ENCODE results near the gene ZBTB24.

The ZBTB24 gene

DNA sequence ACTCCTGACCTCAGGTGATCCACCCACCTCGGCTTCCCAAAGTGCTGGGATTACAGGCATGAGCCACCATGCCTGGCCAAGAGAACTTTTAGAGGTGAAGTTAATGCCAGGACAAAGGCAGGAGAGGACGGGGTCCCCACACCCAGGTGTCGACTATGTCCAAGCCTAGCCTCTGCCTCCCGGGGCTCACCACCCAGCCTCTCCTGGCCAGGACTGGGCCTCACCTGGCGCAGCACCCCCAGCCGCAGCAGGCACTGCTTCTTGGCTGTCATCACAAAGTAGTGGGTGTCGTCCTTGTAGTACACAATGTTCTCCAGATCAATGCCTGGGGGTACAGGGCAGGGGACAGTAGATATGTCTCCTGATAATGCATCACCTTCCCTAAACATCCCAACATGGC lies 31.6 kb downstream of the ZBTB24 start:
- no peak for DNase-seq (ENCODE audit: low read depth in 2 of 2)

DNA sequence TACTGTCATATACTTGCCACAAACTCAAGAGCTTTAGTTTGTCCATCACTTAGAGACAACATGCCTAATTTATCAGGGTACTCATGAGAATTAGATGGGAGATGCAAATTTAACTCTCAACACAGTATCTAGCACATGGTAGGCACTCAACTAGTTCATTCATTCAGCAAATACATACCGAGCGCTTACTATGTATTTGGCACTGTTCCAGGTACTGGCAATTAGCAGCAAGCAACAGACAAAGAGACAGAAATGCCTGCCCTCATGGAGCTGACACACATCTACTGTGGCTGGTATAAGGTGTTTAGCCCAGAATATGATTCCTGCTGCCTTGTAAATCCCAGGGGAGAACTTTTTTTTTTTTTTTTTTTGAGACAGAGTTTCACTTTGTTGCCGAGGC lies 32.2 kb downstream of the ZBTB24 start:
- DNase-seq (ENCODE audit: low read depth in 2 of 2) = no peak

DNA sequence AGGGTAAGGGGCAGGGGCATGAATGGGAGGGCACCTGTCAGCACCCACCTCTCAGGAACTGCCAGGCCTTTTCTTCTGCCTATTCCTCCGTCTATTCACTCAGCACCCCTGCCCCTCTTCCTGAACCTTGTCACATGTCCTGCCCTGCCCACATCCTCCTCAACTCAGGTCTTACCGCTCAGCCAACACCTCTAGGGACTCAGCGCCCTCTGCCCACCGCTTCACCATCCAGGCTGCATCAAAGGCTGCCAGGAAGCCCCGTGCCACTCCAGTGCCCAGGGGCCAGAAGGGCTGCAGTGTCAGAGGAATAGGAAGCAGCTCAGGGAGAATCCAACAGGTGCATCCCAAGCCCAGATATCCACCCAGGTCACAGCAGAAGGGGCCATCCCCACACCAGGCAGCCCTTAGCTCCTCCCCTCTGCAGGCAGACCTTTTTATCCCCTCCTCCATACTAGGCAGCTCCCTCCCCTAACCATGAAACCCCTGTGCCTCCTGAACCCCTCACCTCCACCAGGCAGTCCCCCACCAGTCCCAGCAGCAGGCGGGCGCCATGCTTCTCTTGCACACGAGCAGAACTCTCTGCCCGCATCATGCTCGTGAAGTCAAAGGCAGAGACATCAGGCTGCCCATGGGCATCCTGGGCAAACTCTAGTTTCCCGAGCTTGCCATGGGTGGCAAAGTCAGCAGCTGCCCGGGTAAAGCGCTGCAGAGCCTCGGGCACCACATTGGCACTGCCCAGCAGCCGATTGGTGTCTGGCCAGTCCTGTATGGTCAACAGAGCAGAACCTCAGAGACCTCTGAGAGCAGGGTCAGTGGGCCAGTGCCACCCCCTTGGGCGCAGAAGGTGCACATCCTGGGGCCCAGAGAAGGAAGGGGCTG lies 33.0 kb downstream of the ZBTB24 start:
- no peak for DNase-seq (ENCODE audit: low read depth in 2 of 2)

DNA sequence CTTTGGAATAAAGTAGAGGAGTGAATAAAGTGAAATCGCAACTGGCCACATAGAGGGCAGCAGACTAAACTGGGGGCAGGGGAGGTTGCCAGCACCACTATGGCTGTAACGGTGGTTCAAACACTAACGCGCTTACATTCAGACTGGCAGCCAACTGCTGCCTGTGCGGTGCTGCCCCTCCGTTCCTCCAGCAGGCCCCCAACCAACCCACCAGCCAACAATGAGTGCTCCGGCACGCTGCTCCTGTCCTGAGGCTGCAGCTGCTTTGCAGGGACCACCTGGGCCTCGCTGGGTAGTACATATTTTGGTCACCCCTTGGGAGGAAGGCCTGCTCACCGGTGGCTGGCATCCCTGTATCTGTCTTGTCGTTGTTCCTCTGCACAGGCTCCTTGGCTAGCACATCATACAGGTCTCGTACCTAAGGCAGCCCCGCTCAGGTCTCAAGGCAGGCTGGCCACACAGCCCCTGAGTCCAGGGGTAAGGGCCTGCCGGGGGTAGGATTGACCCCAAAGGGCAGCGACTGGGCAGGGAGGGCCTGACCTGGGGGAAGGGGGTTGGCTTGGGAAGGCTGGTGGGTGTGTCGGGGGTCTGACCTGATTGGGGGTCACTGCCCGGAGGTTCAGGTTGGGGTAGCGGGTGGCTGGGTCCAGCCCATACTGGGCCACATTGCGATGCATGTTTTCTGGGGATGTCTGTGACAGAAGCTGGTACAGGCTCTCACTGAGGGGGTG lies 33.8 kb downstream of the ZBTB24 start:
- DNase-seq (ENCODE audit: low read depth in 2 of 2) = no peak

DNA sequence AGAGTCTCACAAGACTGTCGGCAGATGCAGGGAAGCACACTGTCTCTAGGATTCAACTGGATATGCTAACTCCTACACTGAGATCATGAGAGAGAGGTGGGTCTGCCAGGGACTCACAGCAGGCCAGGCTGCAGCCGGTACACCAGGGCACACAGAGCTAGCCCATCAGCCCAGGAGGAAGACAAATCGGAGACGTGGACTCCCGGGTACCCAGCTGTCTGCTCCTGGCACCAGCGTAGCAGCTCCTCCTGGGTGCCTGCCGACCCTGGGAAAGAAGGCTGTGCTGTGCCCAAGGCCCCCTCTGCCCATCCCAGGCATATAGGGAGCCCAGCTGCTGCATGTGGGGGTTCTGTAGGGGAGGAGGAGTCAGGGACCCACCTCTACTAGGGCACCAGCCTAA lies 34.4 kb downstream of the ZBTB24 start:
- DNase-seq (ENCODE audit: low read depth in 2 of 2) = no peak

DNA sequence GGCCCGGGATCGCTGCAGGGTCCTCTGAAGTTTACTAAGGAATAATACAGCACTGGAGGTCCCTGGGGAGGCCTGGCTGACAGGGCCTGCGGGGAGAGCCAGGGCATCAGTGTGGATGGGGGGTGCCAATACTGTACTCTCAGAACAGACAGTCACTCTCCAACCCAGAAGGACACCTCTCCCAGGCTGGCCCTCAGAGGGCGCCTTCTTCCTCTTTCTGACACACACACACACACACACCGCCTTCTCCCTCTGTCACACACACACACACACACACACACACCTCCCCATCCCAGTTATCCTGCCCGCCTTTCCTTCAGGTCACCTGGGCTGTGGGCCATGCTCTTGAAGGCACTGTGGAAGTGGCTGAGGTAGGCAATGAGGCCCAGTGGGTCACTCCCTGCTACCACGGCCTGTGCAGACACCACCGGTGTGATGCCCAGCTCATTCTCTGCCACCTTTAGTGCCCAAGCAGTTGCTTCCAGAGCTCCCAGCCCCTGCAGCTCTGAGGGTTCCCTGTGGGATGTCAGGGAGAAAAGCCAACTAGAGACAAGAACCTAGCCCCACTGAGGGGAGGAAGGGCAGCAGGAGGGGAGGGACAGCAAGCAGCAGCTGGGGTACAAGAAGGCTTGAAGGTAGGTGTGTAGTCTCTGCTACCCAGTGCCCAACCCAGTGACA lies 35.0 kb downstream of the ZBTB24 start:
- no peak for DNase-seq (ENCODE audit: low read depth in 2 of 2)

DNA sequence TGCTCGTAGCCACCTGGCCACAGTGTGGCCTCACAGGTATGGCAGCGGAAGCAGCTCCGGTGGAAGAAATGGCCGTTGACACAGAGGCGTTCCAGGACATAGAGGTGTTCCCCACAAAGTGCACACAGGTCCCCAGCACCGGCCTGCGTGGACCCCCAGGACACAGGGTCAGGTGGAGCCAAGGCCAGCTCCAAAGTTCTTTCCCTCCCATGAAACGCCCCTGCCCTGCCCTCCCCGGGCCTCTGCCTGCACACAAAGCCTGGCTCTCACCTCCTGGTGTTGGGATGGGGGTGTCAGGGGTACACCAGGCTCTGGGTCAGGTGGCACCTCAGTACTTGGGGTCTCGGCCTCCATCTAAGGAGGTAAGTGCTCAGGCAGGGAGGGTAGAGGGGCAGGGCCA lies 35.9 kb downstream of the ZBTB24 start:
- no peak for DNase-seq (ENCODE audit: low read depth in 2 of 2)

DNA sequence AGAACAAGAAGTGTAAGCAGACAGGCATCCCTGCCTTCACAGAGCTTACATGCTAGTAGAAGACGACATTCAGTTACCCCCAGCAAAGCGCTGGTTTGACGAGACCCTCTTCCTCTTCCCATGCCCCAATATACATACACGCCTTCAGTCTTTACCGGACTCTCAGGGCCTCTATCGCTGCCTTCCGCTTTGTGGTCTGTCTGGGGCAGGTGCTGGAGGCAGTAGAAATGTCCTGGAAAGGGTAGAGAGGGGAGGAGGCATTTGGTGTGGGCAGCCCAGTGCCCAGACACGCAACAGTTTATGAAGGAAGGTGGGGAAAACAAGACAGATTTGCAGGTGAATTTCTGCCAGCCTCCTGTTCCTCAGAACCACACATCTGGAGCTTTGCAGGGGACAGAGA lies 36.5 kb downstream of the ZBTB24 start:
- no peak for DNase-seq (ENCODE audit: low read depth in 2 of 2)

DNA sequence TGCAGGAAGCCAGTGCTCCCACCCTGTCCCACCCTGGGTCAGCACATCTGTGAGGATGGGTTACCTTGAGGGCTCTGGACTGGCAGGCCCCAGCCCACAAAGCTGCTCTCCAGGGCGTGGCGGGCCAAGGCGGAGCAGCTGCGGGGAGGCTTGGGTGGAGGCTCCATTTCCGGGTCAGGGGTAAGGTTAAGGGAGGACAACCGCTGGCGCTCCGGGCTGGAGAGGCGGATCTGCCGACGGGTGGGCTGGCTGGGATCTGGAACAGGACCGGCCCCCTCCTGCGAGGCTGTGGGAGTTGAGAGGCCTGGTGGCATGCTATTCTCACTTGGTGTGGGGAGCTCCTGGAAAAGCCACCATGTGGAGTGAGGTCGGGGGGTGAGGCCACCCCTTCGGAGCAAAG lies 36.9 kb downstream of the ZBTB24 start:
- DNase-seq (ENCODE audit: low read depth in 2 of 2) = no peak

DNA sequence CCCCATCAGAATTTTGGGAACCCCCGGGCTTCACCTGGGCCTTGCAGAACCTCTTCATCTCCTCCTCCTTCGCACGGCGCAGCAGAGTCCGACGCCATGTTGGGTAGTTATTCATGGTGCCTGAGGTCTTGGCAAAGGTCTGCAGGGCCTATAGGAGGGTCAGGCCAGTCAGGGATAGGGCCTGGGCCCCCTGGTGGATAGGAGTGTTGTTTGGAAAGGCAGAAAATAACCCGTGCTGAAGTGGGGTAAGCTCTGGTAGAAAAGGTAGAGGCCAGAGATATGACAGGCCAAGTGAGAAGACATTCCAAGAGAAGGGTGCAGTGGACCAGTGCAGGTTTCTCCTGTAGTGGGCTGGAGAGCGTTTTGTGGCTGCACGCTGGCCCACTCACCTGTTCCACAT lies 37.6 kb downstream of the ZBTB24 start:
- DNase-seq (ENCODE audit: low read depth in 2 of 2) = no peak

DNA sequence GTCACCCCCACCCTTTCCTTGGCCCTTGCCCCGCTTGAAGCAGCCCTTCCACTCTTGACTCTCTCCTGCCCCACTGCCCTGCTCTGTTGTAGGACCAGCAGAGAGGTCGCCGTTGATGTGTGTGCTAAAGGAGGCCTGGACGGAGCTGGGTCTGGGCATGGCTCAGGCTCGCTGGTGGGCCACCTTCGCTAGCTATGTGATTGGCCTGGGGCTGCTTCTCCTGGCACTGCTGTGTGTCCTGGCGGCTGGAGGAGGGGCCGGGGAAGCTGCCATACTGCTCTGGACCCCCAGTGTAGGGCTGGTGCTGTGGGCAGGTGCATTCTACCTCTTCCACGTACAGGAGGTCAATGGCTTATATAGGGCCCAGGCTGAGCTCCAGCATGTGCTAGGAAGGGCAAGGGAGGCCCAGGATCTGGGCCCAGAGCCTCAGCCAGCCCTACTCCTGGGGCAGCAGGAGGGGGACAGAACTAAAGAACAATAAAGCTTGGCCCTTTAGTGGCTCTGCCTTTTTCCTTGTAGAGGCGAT lies 39.5 kb downstream of the ZBTB24 start:
- DNase-seq (ENCODE audit: low read depth in 2 of 2) = no peak

DNA sequence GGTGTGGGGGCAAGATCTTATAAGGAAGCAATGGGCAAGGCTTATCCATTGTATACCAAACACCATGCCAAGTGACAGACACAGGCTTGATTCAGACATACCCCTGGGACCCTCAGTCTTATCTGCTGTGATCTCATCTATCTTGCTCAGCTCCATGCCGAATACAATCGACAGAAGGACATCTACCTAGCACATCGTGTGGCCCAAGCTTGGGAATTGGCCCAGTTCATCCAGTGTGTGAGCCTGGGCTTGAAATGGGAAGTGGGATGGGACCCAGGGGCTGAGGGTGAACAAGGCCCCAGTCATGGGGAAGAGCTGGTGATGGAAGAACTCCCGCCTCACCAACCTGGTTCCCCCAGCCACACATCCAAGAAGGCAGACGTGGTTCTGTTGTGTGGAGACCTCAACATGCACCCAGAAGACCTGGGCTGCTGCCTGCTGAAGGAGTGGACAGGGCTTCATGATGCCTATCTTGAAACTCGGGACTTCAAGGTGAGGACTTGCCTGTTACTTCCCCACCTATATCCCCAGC lies 40.6 kb downstream of the ZBTB24 start:
- no peak for DNase-seq (ENCODE audit: low read depth in 2 of 2)

DNA sequence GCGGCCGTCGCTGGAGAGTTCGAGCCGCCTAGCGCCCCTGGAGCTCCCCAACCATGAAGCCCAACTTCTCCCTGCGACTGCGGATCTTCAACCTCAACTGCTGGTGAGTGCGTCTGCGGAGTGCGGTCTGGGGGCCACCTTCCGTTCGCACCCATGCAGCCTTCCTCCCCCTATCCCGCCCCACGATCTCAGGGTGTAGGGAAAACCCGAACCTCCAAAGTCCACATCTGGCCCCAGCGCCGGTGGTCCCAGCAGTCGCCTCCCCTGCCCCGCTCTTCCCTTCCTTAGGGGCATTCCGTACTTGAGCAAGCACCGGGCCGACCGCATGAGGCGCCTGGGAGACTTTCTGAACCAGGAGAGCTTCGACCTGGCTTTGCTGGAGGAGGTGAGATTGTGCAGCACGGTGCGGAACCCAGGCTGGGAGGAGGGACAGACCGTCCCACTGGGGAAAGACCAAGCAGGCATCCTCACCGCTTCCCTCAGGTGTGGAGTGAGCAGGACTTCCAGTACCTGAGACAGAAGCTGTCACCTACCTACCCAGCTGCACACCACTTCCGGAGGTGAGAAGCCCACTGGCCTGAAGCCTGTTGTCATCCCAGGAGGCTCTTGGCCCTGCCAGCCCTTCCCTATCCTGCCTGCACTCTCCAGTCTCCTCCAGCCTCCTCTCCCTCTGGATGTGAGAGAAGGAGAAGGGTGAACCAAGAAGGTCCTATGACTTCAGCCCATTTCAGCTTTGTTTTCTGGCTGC lies 41.8 kb downstream of the ZBTB24 start:
- no peak for DNase-seq (ENCODE audit: low read depth in 2 of 2)

DNA sequence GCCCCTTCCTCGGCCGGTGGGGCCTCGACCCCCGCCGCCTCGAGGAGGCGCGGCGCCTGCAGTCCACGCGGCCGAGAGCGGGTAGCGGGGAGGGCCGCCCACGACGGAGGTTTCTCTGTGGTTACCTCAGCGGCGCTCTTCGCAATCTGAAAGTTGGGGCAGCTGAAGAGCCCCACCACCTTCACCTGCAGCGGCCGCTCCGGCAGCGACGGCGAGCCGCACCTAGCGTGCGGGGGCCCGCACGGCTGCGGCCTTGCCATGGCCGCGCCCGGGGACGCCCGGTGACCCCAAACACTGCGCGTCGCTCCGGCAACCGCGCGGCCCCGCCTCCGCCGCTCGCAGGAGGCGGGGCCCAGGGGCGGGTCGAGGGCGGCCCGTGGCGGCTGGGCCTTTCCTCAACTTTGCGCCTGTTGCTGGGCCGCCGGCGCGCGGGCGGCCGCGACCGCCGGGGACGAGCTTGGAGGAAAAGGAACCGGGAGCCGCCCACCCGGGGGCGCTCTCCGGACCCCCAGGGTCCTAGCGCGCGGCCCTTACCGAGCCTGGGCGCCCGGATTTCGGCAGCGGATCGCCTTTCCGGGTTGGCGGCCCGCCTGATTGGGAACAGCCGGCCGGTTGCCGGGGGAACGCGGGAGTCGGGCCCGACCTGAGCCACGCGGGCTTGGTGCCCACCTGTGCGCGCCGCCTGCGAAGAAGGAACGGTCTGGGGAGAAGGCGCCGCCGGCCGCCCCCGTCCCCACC lies 42.5 kb downstream of the ZBTB24 start, which contains the start of the genes PPIL6 and SMPD2:
Gene PPIL6, minus strand, starts transcription at position 298 of the 738 bp plus-strand sequence. Its CDS starts 38 bp downstream, at position 260.
Gene SMPD2, plus strand, starts transcription at position 394 of the 738 bp plus-strand sequence. CDS start 398 bp downstream, outside the sequence.
- DNase-seq (ENCODE audit: low read depth in 2 of 2) = peak; percentile 80 to 81

DNA sequence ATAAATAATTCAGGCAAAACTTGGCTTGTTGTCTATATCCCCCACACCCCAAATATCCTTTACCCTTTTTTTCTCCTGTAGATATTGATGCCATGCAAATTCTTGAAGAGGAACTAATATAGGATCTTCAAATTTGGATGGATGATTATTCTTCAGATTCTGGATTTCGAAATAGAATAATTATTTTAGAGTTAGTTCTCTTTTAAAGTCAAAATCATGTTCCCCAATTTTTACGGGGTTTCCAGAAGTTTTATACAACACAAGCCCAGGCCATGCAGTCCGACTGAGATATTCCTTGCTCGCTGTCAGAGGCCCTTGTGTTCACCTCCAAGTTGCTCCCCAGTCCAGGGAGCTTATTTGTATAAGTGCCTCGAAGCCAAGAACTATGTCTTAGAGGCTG lies 47.0 kb downstream of the ZBTB24 start:
- no peak for DNase-seq (ENCODE audit: low read depth in 2 of 2)

DNA sequence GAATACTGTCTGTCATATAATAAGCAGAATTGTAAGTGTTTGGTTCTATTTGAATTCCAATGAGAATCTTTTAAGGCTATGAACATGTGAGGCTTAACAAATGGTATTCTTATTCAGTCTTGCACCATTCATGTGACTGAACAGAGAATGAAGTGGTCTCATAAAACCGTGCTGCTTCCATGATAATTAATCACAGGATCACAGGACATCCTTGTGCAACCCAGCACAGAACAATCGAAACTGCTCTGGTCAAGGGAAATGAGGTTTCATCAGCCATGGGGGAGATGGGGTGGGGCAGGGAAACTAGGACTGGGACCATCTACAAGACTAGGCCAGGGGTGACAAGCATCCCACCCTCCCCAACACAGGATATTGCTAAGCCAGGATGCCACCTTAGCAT lies 48.6 kb downstream of the ZBTB24 start:
- no peak for DNase-seq (ENCODE audit: low read depth in 2 of 2)

DNA sequence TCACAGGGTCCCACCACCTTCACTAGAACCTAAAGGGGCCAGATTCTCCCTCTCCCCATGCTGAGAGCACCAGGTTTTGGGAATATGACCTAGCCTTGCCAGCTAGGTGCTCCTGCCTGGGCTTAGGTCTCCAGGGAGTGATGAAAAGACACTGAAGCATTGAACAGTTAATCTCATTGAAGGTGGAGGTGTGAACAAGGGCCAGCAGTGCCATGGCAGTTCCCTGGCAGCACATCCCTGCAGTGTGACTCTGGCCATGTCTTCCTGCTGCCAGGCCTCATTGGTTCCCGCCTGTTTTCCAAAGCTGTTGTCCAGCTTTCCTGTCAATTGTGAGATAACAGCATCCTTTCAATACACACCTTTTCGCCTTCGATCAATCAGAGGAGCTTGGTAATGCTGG lies 53.5 kb downstream of the ZBTB24 start:
- no peak for DNase-seq (ENCODE audit: low read depth in 2 of 2)

DNA sequence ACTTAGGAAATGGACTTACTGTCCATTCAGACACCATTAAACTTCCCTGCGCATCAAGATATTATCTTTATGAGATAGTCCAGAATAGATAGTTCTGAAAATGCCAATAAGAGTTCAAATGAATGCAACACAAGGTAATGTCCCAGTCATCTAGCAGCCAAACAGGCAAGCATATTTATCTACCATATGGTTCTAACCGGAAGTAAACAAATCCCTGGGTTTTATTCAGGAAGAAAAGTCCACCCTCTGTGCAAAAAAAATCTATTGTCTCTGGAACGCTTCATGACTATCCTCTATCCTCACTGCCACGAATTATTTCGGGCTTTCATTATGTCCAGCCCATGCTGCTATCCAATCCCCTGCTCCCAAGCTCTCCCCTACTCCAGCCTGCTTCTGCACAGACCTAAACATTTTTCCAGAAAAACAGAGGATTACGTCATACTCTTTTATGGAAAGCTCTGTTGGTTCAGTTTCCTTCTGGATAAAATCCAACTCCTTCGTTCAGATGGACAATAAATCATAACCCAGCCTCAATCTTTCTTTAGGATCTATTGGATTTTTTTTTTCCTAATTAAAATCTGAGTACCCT lies 54.0 kb downstream of the ZBTB24 start:
- DNase-seq (ENCODE audit: low read depth in 2 of 2) = peak; percentile 55 to 56

DNA sequence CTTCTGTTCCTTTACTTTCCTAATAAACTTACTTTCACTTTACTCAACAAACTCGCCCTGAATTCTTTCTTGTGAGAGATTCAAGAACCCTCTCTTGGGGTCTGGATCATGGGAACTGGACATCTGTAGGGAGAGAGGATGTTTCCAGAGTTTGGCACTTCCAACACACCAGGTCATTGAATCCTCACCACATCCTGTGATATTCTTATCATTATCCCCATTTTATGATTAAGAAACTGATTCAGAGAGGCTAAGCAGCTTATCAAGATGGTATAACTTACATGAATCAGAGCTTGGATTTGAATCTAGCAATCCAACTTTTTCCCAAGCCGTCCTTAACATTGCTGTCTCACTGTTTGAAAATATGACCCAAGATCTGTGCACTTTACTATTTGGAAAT lies 58.1 kb downstream of the ZBTB24 start:
- no peak for DNase-seq (ENCODE audit: low read depth in 2 of 2)

DNA sequence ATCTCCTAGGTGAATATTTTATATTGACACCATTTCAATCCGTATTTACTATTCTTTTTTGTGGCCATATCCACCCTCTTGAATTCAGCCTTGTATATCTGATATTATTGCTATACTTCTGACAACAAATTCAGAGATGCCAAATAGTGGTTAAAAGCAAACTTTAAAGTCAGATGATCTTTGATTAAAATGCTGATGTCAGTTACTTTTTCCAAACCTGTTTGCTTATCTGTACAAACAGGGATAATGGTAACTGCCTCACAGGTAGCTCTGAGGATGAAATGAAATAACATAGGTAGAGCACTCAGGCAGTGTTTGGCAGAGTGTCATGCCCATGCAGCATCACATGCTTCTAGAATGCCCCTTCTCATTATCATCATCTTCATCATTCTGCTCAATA lies 61.8 kb downstream of the ZBTB24 start:
- no peak for DNase-seq (ENCODE audit: low read depth in 2 of 2)

Data from fibroblast of skin of left quadriceps (primary cell).